Measurements from ENCODE around the gene PTPN4.

DNA sequence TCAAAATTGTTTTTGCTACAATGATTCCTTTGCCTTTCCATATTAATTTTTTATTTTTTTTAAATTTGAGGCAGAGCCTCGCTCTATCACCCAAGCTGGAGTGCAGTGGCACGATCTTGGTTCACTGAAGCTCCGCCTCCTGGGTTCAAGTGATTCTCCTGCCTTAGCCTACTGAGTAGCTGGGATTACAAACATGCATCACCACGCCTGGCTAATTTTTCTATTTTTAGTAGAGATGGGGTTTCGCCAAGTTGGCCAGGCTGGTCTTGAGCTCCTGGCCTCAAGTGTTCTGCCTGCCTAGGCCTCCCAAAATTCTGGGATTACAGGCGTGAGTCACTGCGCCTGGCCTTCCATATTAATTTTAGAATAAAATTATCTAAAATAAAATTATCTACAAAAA lies 41.3 kb downstream of the PTPN4 start:
- TF ChIP-seq CTCF (IDR thresholded peaks at IDR 0.05), result no peak
- no peak for TF ChIP-seq POLR2A (IDR thresholded peaks at IDR 0.05)

Data from testis (tissue), 2 donors.